Esophagus muscularis mucosa (tissue), 3 donors: ENCODE data around the gene RALA.

Experiments used
- EP300 ChIP-seq: sonication (generic); formaldehyde crosslinking; IDR thresholded peaks from one replicate; pipeline ENCODE4 v1.6.1; 2017; ENCODE audit warnings: antibody characterized with exemption
- TF ChIP-seq, protein P1 (sequence below), 3 experiments: fragments of 200-600 bp in 2 of 3; fragments of 450-650 bp in 1 of 3; sonication (generic) in 2 of 3; IDR thresholded peaks; one replicate each; pipeline ENCODE4 v1.5.1; 2017 to 2019; ENCODE audit warnings: antibody characterized with exemption in 3 of 3, mild to moderate bottlenecking in 2 of 3, moderate library complexity in 1 of 3

DNA sequence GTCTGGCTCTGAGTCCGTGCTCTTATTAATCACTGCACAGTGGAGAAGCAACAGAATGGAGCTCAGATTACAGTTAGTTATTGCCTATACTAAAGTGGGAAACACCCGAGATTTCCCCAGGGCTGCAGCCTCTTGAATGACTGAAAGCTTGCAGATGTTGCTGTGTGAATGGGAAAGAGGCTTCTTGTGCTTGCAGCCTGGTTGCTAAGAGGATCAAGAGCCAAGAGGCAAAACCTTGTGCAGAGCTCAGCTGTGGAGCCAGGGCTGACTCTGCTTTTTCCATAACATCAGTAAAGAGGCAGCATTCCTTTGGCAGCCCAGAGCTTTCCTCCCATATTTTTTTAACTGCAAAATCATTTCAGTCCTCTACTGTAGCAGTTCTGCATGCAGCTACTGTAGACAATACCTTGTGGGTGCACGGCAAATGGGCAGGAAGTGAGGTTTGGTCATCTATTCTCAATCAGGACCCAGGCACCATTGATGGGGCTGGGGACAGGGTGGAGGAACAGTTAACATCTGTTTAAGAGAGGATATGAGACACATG lies 86.5 kb downstream of the RALA start:
- TF ChIP-seq, protein P1, sequence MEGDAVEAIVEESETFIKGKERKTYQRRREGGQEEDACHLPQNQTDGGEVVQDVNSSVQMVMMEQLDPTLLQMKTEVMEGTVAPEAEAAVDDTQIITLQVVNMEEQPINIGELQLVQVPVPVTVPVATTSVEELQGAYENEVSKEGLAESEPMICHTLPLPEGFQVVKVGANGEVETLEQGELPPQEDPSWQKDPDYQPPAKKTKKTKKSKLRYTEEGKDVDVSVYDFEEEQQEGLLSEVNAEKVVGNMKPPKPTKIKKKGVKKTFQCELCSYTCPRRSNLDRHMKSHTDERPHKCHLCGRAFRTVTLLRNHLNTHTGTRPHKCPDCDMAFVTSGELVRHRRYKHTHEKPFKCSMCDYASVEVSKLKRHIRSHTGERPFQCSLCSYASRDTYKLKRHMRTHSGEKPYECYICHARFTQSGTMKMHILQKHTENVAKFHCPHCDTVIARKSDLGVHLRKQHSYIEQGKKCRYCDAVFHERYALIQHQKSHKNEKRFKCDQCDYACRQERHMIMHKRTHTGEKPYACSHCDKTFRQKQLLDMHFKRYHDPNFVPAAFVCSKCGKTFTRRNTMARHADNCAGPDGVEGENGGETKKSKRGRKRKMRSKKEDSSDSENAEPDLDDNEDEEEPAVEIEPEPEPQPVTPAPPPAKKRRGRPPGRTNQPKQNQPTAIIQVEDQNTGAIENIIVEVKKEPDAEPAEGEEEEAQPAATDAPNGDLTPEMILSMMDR (IDR thresholded peaks at IDR 0.05) = no peak
- no peak for TF ChIP-seq EP300
